Measurements from ENCODE around the gene PLA2G4A. TPM values are rescaled to one million over a fixed set of nuclear protein-coding genes. Genes with fewer than 3 reads are reported as not detected.

PLA2G4A gene
- polyA plus RNA-seq, result 15.9 TPM
- long read RNA-seq, donor 1, result 0 reads
- long read RNA-seq, donor 2, partial matches to known transcripts, result 0 of 2 reads
- long read RNA-seq, donor 2, other reads (novel, unspliced or antisense), result 0 of 2 reads
- long read RNA-seq, donor 3, result 0 reads
- long read RNA-seq, donor 4, partial matches to known transcripts, result 0 of 1 reads
- long read RNA-seq, donor 4, other reads (novel, unspliced or antisense), result 0 of 1 reads
- long read RNA-seq, donor 5, result 0 reads
- long read RNA-seq, donor 6, partial matches to known transcripts, result 0 of 1 reads
- long read RNA-seq, donor 6, other reads (novel, unspliced or antisense), result 0 of 1 reads
- long read RNA-seq, donor 7, result 0 reads
- long read RNA-seq, donor 8, partial matches to known transcripts, result 0 of 2 reads
- long read RNA-seq, donor 8, other reads (novel, unspliced or antisense), result 0 of 2 reads
- long read RNA-seq, donor 9, partial matches to known transcripts, result 0 of 2 reads
- long read RNA-seq, donor 9, other reads (novel, unspliced or antisense), result 0 of 2 reads
- long read RNA-seq, donor 10, partial matches to known transcripts, result 0 of 3 reads
- long read RNA-seq, donor 10, other reads (novel, unspliced or antisense), result 0 of 3 reads
- long read RNA-seq, donor 11, partial matches to known transcripts, result 0 of 1 reads
- long read RNA-seq, donor 11, other reads (novel, unspliced or antisense), result 0 of 1 reads

- H3K27me3 ChIP-seq (ENCODE audit: control insufficient read depth, insufficient read depth, low read length), result no peaks in the 10 kb centered on the region
- no peaks in the 10 kb centered on the region for H3K9me3 ChIP-seq (ENCODE audit: control insufficient read depth, low read depth, low read length)
- 0% methylated on average over 1 of the region's 17 CpGs for WGBS (ENCODE audit: insufficient coverage, low lambda C conversion rate)
- peak within 1 kb of the TSS; percentile 86 for H3K4me3 ChIP-seq (ENCODE audit: low read length)
- peak within 1 kb of the TSS; percentile 80 for H3K27ac ChIP-seq (ENCODE audit: low read length)
- no peaks in the 10 kb centered on the region for H3K36me3 ChIP-seq (ENCODE audit: control insufficient read depth, insufficient read depth, low read length)
- no peaks in the 10 kb centered on the region for H3K4me1 ChIP-seq (ENCODE audit: control insufficient read depth, insufficient read depth, low read length)
- DNase-seq, result peak; percentile 56 to 88
Observed at GRCh38 chr1:186828611-186829454, at the start of gene PLA2G4A. Gene PLA2G4A, plus strand, starts transcription at chr1:186828949. Its CDS starts 25,406 bp downstream, at chr1:186854355.

GRCh38 chr1:186780076-186780475 is 48.7 kb upstream of the PLA2G4A start:
- Histone ChIP-seq H3K36me3 (ENCODE audit: control insufficient read depth, insufficient read depth, low read length) (no peaks in the 10 kb centered on the region), H3K9me3 (ENCODE audit: control insufficient read depth, low read depth, low read length) (no peaks in the 10 kb centered on the region), H3K27me3 (ENCODE audit: control insufficient read depth, insufficient read depth, low read length) (no peaks in the 10 kb centered on the region), H3K4me1 (ENCODE audit: control insufficient read depth, insufficient read depth, low read length) (no peaks in the 10 kb centered on the region), H3K4me3 (ENCODE audit: low read length) (no peak overlapping the region), H3K27ac (ENCODE audit: low read length) (no peak overlapping the region)
- DNase-seq, result no peak

DNA sequence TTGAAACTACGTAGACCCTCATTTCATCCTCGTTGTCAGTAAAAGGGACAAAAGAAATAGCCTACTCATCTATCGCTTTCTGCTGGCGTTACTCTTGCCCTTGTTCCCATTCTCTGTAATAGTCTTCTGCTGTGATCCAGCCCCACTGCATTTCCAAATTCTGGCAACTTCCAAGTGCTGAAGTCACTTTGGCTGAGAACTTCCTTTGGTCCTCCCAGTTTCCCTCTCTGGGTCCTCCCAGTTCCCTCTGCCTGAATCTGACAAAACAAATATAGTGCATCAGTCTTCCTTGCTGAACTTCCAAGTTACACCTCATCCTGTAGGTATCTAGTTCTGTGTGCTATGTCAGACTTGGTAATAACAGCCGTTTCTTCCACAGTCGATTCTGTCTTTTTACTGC is 47.0 kb upstream of the PLA2G4A start:
- 86% methylated on average over 5 of the region's 6 CpGs for WGBS (ENCODE audit: insufficient coverage, low lambda C conversion rate)
- Histone ChIP-seq H3K27me3 (ENCODE audit: control insufficient read depth, insufficient read depth, low read length) (no peaks in the 10 kb centered on the region), H3K27ac (ENCODE audit: low read length) (no peak overlapping the region), H3K36me3 (ENCODE audit: control insufficient read depth, insufficient read depth, low read length) (no peaks in the 10 kb centered on the region), H3K4me3 (ENCODE audit: low read length) (no peak overlapping the region), H3K4me1 (ENCODE audit: control insufficient read depth, insufficient read depth, low read length) (no peaks in the 10 kb centered on the region), H3K9me3 (ENCODE audit: control insufficient read depth, low read depth, low read length) (no peaks in the 10 kb centered on the region)
- DNase-seq, result no peak

DNA sequence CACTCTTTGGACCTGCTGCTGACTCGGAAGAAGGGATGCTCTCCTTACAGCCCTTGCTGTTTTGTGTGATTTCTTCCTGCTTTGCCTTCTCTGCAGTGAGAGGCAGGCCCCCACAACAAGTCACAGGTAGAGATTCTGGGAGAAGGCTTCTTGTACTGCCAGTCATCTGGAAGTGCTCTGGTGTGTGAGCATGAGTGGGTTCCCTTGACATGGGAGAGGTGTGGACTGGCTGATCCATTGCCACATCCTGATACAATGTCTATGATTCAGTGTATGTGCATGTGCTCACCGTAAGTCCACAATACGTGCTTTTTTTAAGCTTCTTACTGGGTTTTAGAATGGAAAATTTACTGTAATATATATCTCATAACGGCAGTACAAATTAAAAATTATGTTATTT is 46.0 kb upstream of the PLA2G4A start:
- Histone ChIP-seq H3K4me1 (ENCODE audit: control insufficient read depth, insufficient read depth, low read length) (no peaks in the 10 kb centered on the region), H3K4me3 (ENCODE audit: low read length) (no peak overlapping the region), H3K27me3 (ENCODE audit: control insufficient read depth, insufficient read depth, low read length) (no peaks in the 10 kb centered on the region), H3K27ac (ENCODE audit: low read length) (no peak overlapping the region), H3K9me3 (ENCODE audit: control insufficient read depth, low read depth, low read length) (no peaks in the 10 kb centered on the region), H3K36me3 (ENCODE audit: control insufficient read depth, insufficient read depth, low read length) (no peaks in the 10 kb centered on the region)
- no peak for DNase-seq
- 88% methylated on average over 1 of the region's 4 CpGs for WGBS (ENCODE audit: insufficient coverage, low lambda C conversion rate)

- Histone ChIP-seq H3K36me3 (ENCODE audit: control insufficient read depth, insufficient read depth, low read length) (no peaks in the 10 kb centered on the region), H3K27me3 (ENCODE audit: control insufficient read depth, insufficient read depth, low read length) (no peaks in the 10 kb centered on the region), H3K27ac (ENCODE audit: low read length) (no peak overlapping the region), H3K4me3 (ENCODE audit: low read length) (no peak overlapping the region), H3K4me1 (ENCODE audit: control insufficient read depth, insufficient read depth, low read length) (no peaks in the 10 kb centered on the region), H3K9me3 (ENCODE audit: control insufficient read depth, low read depth, low read length) (no peaks in the 10 kb centered on the region)
- 80% methylated on average over 2 of the region's 3 CpGs for WGBS (ENCODE audit: insufficient coverage, low lambda C conversion rate)
- no peak for DNase-seq
Observed at GRCh38 chr1:186783193-186783592, 45.6 kb upstream of the PLA2G4A start.

GRCh38 chr1:186785503-186785902 is 43.2 kb upstream of the PLA2G4A start:
- peak in 1 of 2 donors; percentile 24 for DNase-seq
- no peaks in the 10 kb centered on the region for H3K27me3 ChIP-seq (ENCODE audit: control insufficient read depth, insufficient read depth, low read length)
- H3K4me3 ChIP-seq (ENCODE audit: low read length), result no peak overlapping the region
- H3K27ac ChIP-seq (ENCODE audit: low read length), result no peak overlapping the region
- no peaks in the 10 kb centered on the region for H3K36me3 ChIP-seq (ENCODE audit: control insufficient read depth, insufficient read depth, low read length)
- H3K4me1 ChIP-seq (ENCODE audit: control insufficient read depth, insufficient read depth, low read length), result no peaks in the 10 kb centered on the region
- WGBS (ENCODE audit: insufficient coverage, low lambda C conversion rate), result 60% methylated on average over 2 of the region's 2 CpGs
- H3K9me3 ChIP-seq (ENCODE audit: control insufficient read depth, low read depth, low read length), result no peaks in the 10 kb centered on the region

GRCh38 chr1:186790101-186790500 is 38.6 kb upstream of the PLA2G4A start:
- no peak for DNase-seq
- H3K36me3 ChIP-seq (ENCODE audit: control insufficient read depth, insufficient read depth, low read length), result no peaks in the 10 kb centered on the region
- no CpG with 5 or more reads among the region's 1 CpG for WGBS (ENCODE audit: insufficient coverage, low lambda C conversion rate)
- no peaks in the 10 kb centered on the region for H3K27me3 ChIP-seq (ENCODE audit: control insufficient read depth, insufficient read depth, low read length)
- no peaks in the 10 kb centered on the region for H3K4me1 ChIP-seq (ENCODE audit: control insufficient read depth, insufficient read depth, low read length)
- no peaks in the 10 kb centered on the region for H3K9me3 ChIP-seq (ENCODE audit: control insufficient read depth, low read depth, low read length)
- H3K27ac ChIP-seq (ENCODE audit: low read length), result no peak overlapping the region
- H3K4me3 ChIP-seq (ENCODE audit: low read length), result no peak overlapping the region

DNA sequence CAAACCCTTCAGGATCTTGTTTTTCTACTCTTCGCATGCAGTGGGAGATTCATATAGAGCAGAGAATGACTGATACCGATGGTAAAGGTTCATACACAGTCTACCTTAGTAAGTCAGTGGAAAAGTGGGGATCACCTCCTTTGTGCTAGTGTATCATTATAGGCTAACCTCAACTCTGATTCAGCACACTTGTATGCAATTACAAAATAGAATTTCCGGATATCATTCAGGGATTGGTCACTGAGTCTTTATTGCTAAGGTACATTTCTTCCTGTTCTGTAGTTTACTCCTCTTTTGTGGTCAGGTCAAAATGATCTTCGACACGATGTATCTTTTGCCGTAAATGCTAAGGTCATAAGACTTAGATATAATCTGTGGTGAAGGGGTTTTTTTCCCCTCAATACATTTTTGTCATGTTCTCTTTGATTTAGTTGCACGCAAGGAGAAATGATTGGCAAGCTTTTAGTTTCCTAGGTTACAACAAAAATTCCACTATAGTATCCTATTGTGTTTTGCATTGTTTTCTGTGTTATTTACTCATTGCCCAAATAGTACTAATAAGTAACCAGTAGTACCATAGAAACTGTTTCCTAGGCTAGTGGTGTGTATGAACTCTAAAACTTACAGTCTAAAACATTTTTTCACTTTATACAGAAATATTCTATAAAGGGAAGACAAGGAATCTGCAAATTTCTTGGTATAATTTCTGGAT is 35.7 kb upstream of the PLA2G4A start:
- Histone ChIP-seq H3K4me1 (ENCODE audit: control insufficient read depth, insufficient read depth, low read length) (no peaks in the 10 kb centered on the region), H3K27me3 (ENCODE audit: control insufficient read depth, insufficient read depth, low read length) (no peaks in the 10 kb centered on the region), H3K36me3 (ENCODE audit: control insufficient read depth, insufficient read depth, low read length) (no peaks in the 10 kb centered on the region), H3K4me3 (ENCODE audit: low read length) (no peak overlapping the region), H3K27ac (ENCODE audit: low read length) (no peak overlapping the region), H3K9me3 (ENCODE audit: control insufficient read depth, low read depth, low read length) (no peaks in the 10 kb centered on the region)
- DNase-seq, result no peak
- WGBS (ENCODE audit: insufficient coverage, low lambda C conversion rate), result 100% methylated on average over 1 of the region's 7 CpGs

- DNase-seq, result no peak
- Histone ChIP-seq H3K4me3 (ENCODE audit: low read length) (no peak overlapping the region), H3K9me3 (ENCODE audit: control insufficient read depth, low read depth, low read length) (no peaks in the 10 kb centered on the region), H3K27ac (ENCODE audit: low read length) (no peak overlapping the region), H3K27me3 (ENCODE audit: control insufficient read depth, insufficient read depth, low read length) (no peaks in the 10 kb centered on the region), H3K36me3 (ENCODE audit: control insufficient read depth, insufficient read depth, low read length) (no peaks in the 10 kb centered on the region), H3K4me1 (ENCODE audit: control insufficient read depth, insufficient read depth, low read length) (no peaks in the 10 kb centered on the region)
- 67% methylated on average over 1 of the region's 1 CpG for WGBS (ENCODE audit: insufficient coverage, low lambda C conversion rate)
Observed at GRCh38 chr1:186793582-186793927, 35.2 kb upstream of the PLA2G4A start.

All from large intestine (tissue), 12 donors.